ENCODE measurements around the gene PTPRK. TPM values are rescaled to one million over a fixed set of nuclear protein-coding genes. Genes with fewer than 3 reads are reported as not detected.

The PTPRK gene
- total RNA-seq, 4 donors from 2014 or later: 88.0 to 187 (median 136) TPM

DNA sequence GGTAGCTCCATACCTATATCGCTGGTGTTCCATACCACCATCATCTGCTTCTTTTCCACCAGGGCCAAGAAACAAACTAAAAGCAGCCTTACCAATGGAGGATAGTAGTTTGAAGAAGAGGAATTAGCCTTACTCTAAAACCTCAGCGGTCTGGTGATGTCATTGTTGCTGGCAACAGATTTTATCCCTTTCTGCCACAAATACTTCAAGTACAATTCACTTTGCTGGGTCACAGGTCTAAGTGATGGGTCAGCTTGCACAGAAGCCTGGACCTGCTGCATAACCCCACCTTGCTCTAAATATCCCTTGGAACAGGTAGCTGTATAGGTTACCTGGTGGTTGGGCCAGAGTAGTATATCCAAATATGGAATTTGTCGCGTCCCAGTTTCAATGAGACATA lies 566.3 kb downstream of the PTPRK start:
- no peaks in the 10 kb centered on the region for H3K9me3 ChIP-seq
- no peak overlapping the region for H3K4me3 ChIP-seq
- TF ChIP-seq EP300 (IDR thresholded peaks at IDR 0.05; ENCODE audit: low read depth) (no peak), POLR2A (IDR thresholded peaks at IDR 0.05) (no peak), POLR2AphosphoS5 (IDR thresholded peaks at IDR 0.05) (no peak)
- TF ChIP-seq, protein P1, sequence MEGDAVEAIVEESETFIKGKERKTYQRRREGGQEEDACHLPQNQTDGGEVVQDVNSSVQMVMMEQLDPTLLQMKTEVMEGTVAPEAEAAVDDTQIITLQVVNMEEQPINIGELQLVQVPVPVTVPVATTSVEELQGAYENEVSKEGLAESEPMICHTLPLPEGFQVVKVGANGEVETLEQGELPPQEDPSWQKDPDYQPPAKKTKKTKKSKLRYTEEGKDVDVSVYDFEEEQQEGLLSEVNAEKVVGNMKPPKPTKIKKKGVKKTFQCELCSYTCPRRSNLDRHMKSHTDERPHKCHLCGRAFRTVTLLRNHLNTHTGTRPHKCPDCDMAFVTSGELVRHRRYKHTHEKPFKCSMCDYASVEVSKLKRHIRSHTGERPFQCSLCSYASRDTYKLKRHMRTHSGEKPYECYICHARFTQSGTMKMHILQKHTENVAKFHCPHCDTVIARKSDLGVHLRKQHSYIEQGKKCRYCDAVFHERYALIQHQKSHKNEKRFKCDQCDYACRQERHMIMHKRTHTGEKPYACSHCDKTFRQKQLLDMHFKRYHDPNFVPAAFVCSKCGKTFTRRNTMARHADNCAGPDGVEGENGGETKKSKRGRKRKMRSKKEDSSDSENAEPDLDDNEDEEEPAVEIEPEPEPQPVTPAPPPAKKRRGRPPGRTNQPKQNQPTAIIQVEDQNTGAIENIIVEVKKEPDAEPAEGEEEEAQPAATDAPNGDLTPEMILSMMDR (IDR thresholded peaks at IDR 0.05): no peak
- no peaks in the 10 kb centered on the region for H3K4me1 ChIP-seq
- no peak overlapping the region for H3K27ac ChIP-seq
- in situ Hi-C loops (cut with MboI; ENCODE audit: low pct_ligation_motif_present in 1 of 4, low pct_unique_long_range_greater_than_20kb in 1 of 4, low sequenced_read_pairs in 3 of 4) (no loop called here), intact Hi-C loops (cut with DNase I; ENCODE audit: low total_unique reads) (no loop called here)
- DNase-seq: no peak
- 93 to 95% methylated on average over 4 of the region's 4 CpGs for WGBS, 2 donors (ENCODE audit: low coverage in 1 of 2)
- no peaks in the 10 kb centered on the region for H3K27me3 ChIP-seq
- no peaks in the 10 kb centered on the region for H3K36me3 ChIP-seq

DNA sequence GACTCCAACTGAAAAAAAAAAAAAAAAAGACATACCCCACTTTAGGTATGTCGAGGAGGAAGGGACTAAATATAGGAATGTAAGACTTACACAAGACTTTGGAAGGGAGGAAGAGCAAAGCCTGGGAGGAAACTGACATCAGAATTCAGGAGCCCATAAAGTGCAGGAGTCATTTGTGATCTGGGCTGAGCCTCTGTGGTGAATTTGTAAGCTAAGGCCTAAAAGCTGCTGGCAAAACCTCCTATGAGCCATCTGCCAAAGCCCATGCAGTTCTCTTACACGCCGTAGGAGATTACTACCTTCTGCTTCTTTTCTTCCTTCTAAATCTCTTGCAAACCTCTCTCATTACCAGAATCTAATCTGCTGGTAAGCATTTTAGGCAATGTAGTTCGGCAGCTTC lies 567.6 kb downstream of the PTPRK start:
- H3K27ac ChIP-seq: no peak overlapping the region
- TF ChIP-seq EP300 (IDR thresholded peaks at IDR 0.05; ENCODE audit: low read depth): no peak
- TF ChIP-seq POLR2AphosphoS5 (IDR thresholded peaks at IDR 0.05): no peak
- TF ChIP-seq POLR2A (IDR thresholded peaks at IDR 0.05): no peak
- TF ChIP-seq, protein P1 (IDR thresholded peaks at IDR 0.05): no peak
- WGBS, 2 donors (ENCODE audit: low coverage in 1 of 2): 82 to 83% methylated on average over 4 of the region's 4 CpGs
- H3K36me3 ChIP-seq: no peaks in the 10 kb centered on the region
- intact Hi-C loops (cut with DNase I; ENCODE audit: low total_unique reads): no loop called here
- H3K4me1 ChIP-seq: no peaks in the 10 kb centered on the region
- DNase-seq: no peak
- no peak overlapping the region for H3K4me3 ChIP-seq
- H3K27me3 ChIP-seq: no peaks in the 10 kb centered on the region
- in situ Hi-C loops (cut with MboI; ENCODE audit: low pct_ligation_motif_present in 1 of 4, low pct_unique_long_range_greater_than_20kb in 1 of 4, low sequenced_read_pairs in 3 of 4): no loop called here
- H3K9me3 ChIP-seq: no peaks in the 10 kb centered on the region

- Histone ChIP-seq H3K27ac (peak overlapping the region in 1 of 4 donors; percentile 29), H3K9me3 (no peaks in the 10 kb centered on the region), H3K4me1 (no peaks in the 10 kb centered on the region), H3K27me3 (no peaks in the 10 kb centered on the region), H3K36me3 (no peaks in the 10 kb centered on the region), H3K4me3 (no peak overlapping the region)
- no peak for TF ChIP-seq POLR2A (IDR thresholded peaks at IDR 0.05)
- no peak for TF ChIP-seq EP300 (IDR thresholded peaks at IDR 0.05; ENCODE audit: low read depth)
- TF ChIP-seq POLR2AphosphoS5 (IDR thresholded peaks at IDR 0.05): no peak
- TF ChIP-seq, protein P1 (IDR thresholded peaks at IDR 0.05): no peak
- 82 to 100% methylated on average over 2 to 5 of the region's 5 CpGs for WGBS, 2 donors (ENCODE audit: low coverage in 1 of 2)
- in situ Hi-C loops (cut with MboI; ENCODE audit: low pct_ligation_motif_present in 1 of 4, low pct_unique_long_range_greater_than_20kb in 1 of 4, low sequenced_read_pairs in 3 of 4) (no loop called here), intact Hi-C loops (cut with DNase I; ENCODE audit: low total_unique reads) (no loop called here)
- DNase-seq: no peak
These were observed 568.2 kb downstream of the PTPRK start for GRCh38 chr6:127952176-127952575.

DNA sequence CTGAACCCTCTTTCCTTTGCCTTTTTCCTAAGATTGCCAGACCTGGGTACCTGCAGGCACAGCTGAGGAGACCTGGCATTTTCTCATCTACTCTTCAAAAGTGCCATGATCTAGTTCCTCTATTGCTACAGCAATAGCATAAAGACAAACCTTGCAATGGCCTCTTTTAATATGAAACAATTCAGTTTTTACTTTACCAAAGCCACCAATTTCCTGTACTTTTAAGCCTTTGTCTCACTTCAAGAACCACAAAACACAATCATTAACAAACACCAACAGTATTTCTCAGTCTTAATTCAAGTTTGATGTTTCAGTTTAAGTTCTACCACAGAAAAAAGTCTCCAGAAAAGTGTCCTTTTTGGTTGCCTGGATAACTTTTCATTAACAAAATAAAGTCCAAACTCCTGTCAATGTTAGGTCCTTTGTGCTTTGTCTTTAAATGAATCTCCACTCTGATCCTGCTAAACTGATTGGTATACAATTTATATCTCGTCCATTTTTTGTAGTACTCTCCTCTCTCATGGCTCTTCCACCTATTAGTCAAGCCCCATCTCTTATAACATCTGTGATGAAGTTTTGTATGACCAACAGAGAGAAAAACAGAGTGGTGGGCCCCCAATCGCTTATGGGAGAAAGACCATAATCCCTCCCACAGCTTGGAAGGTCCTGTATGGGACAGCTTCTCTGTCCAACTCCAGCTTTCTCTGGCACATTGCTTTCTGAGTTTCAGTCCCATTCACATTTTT lies 569.1 kb downstream of the PTPRK start:
- intact Hi-C loops (cut with DNase I; ENCODE audit: low total_unique reads): no loop called here
- no peaks in the 10 kb centered on the region for H3K4me1 ChIP-seq
- in situ Hi-C loops (cut with MboI; ENCODE audit: low pct_ligation_motif_present in 1 of 4, low pct_unique_long_range_greater_than_20kb in 1 of 4, low sequenced_read_pairs in 3 of 4): no loop called here
- WGBS, 2 donors (ENCODE audit: low coverage in 1 of 2): 79 to 83% methylated on average over 2 of the region's 2 CpGs
- DNase-seq: no peak
- TF ChIP-seq, protein P1 (IDR thresholded peaks at IDR 0.05): no peak
- TF ChIP-seq POLR2A (IDR thresholded peaks at IDR 0.05) (no peak), POLR2AphosphoS5 (IDR thresholded peaks at IDR 0.05) (no peak), EP300 (IDR thresholded peaks at IDR 0.05; ENCODE audit: low read depth) (no peak)
- H3K4me3 ChIP-seq: no peak overlapping the region
- no peaks in the 10 kb centered on the region for H3K27me3 ChIP-seq
- H3K27ac ChIP-seq: peak overlapping the region in 1 of 4 donors; percentile 29
- H3K9me3 ChIP-seq: no peaks in the 10 kb centered on the region
- no peaks in the 10 kb centered on the region for H3K36me3 ChIP-seq

Data from transverse colon (tissue), 4 donors.